Astrocyte of the spinal cord (primary cell): Measurements from ENCODE around the gene DIO2.

Source experiments
- DNase-seq: peaks from one replicate; pipeline ENCODE4 v3.0.0; 2011; ENCODE audit warnings: low read depth, low spot score
- H3K4me3 ChIP-seq: 2 replicates; pipeline ENCODE4 v1.5.1; 2011; ENCODE audit warnings: low read depth, mild to moderate bottlenecking, low read length, moderate library complexity
- CTCF ChIP-seq: IDR thresholded peaks from 2 replicates; pipeline ENCODE4 v1.5.1; 2012; ENCODE audit warnings: low read depth, mild to moderate bottlenecking, low read length, inconsistent platforms
- in situ Hi-C: cut with HindIII; loops from 2 replicates; pipeline ENCODE4 v1.10.0; 2017; ENCODE audit warnings: low sequenced_read_pairs

DIO2 gene

GRCh38 chr14:80208461-80208860 lies 2.8 kb downstream of the DIO2 start:
- DNase-seq: no peak
- in situ Hi-C loops: no loop called here
- TF ChIP-seq CTCF: no peak
- no peak overlapping the region for H3K4me3 ChIP-seq

- H3K4me3 ChIP-seq: no peak overlapping the region
- peak; percentile 36 for DNase-seq
- TF ChIP-seq CTCF: no peak
- in situ Hi-C loops: no loop called here
These were observed 4.8 kb downstream of the DIO2 start for GRCh38 chr14:80206351-80207080.

- in situ Hi-C loops: no loop called here
- no peak for DNase-seq
- peak; percentile 27 for TF ChIP-seq CTCF
- no peak overlapping the region for H3K4me3 ChIP-seq
These were observed 8.3 kb downstream of the DIO2 start for GRCh38 chr14:80202888-80203562.

- DNase-seq: no peak
- in situ Hi-C loops: no loop called here
- no peak overlapping the region for H3K4me3 ChIP-seq
- TF ChIP-seq CTCF: no peak
These were observed 11.2 kb downstream of the DIO2 start for GRCh38 chr14:80200093-80200492.

GRCh38 chr14:80188571-80188970 lies 22.7 kb downstream of the DIO2 start:
- no peak for TF ChIP-seq CTCF
- DNase-seq: no peak
- in situ Hi-C loops: no loop called here
- no peak overlapping the region for H3K4me3 ChIP-seq

- no peak for TF ChIP-seq CTCF
- DNase-seq: no peak
- in situ Hi-C loops: no loop called here
These were observed 25.0 kb downstream of the DIO2 start for GRCh38 chr14:80186301-80186800.

More at GRCh38 chr14:80186301-80186800, 25.0 kb downstream of the DIO2 start:
- H3K4me3 ChIP-seq: no peak overlapping the region
